ENCODE measurements around the gene GAGE12J.
"Not testable (repeated sequence)": the region's sequence is repeated elsewhere in the genome, so short reads cannot be mapped to it uniquely, and the experiment has no call there.

Gene GAGE12J

DNA sequence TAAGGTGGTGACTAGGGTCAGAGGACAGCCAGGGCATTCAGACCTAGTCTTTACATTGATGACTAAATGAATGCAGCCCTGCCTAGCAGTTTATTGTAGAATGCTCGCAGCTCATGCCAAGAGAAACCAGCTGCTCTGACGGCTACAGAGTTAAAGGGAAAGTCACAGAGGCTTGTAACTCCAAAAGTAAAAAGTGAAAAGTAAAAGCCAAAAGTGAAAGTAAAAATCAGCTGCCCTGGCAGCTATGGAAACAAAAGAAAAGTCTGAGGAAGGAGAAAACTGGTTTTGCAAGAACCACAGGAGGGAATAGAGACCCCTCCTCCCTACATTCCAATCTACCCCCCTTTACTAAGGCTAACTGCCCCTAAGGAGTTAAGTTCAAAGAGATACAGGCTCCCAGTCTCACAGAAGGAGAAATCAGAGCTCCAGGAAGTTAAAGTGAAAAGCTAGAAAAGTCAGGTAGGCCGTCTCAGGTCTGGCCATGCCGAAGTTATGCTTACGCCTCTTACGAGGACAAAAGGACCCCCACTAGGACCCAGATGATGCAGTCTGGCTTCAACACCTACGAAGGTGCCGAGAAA is 12.3 kb upstream of the GAGE12J start:
- no peak for DNase-seq (ENCODE audit: low read depth in 1 of 2, low spot score in 1 of 2)

- DNase-seq (ENCODE audit: low read depth in 1 of 2, low spot score in 1 of 2) = no peak
Measured at GRCh38 chrX:49310371-49310770, 11.5 kb upstream of the GAGE12J start.

GRCh38 chrX:49312176-49312575 is 9.7 kb upstream of the GAGE12J start:
- no peak for DNase-seq (ENCODE audit: low read depth in 1 of 2, low spot score in 1 of 2)

DNA sequence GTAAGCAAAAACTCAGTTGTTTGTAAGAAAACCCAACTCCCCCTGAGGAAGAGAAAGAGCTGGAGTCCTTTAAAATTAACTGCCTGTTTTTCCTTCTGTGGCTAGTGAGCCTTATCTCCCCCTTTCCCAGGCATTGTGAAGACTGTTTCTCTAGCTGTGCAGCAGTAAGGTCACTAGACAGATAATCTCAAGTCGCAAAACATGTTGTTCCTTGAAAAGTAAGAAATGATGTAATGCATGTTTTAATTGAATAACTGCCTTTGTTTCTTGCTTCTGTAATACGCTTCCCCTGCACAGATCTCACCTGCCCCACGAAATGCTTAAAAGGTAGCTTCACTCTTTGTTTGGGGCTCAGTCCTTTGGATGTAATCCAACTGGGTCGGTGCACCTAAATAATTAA is 5.8 kb upstream of the GAGE12J start:
- DNase-seq (ENCODE audit: low read depth in 1 of 2, low spot score in 1 of 2) = no peak

DNA sequence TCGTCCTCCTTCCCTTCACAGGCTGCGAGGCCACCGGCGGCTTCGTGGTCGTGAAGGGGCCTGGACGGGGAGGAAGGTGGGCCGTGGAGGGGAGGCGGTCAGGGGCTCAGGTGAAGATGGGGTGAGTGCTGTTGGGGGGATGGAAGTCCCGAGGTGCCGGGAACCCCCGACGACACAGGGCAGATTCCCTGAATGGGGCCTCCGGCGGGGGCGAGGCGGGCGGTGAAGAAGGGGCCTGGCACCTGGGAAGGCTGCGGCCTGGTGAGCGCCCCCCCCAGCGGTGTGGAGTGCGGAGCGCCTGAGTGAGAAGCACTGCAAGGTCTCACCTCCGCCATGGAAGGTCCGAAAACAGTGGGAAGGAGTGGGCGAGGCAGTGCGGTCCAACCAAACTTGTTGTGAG is 429 bp downstream of the GAGE12J start:
- DNase-seq (ENCODE audit: low read depth in 1 of 2, low spot score in 1 of 2) = not testable (repeated sequence)

GRCh38 chrX:49323735-49324134 is 1.9 kb downstream of the GAGE12J start:
- not testable (repeated sequence) for DNase-seq (ENCODE audit: low read depth in 1 of 2, low spot score in 1 of 2)

- DNase-seq (ENCODE audit: low read depth in 1 of 2, low spot score in 1 of 2) = not testable (repeated sequence)
Measured at GRCh38 chrX:49330421-49330820, 8.6 kb downstream of the GAGE12J start.

- DNase-seq (ENCODE audit: low read depth in 1 of 2, low spot score in 1 of 2) = not testable (repeated sequence)
Measured at GRCh38 chrX:49331282-49331681, 9.4 kb downstream of the GAGE12J start, which contains the start of gene GAGE13. TSS of gene GAGE13 (plus strand) at chrX:49331582. CDS start at chrX:49332738, 1,156 bp downstream.

- DNase-seq (ENCODE audit: low read depth in 1 of 2, low spot score in 1 of 2) = not testable (repeated sequence)
Measured at GRCh38 chrX:49331841-49332240, 10.0 kb downstream of the GAGE12J start.

GRCh38 chrX:49341449-49341848 is 19.6 kb downstream of the GAGE12J start:
- not testable (repeated sequence) for DNase-seq (ENCODE audit: low read depth in 1 of 2, low spot score in 1 of 2)

DNA sequence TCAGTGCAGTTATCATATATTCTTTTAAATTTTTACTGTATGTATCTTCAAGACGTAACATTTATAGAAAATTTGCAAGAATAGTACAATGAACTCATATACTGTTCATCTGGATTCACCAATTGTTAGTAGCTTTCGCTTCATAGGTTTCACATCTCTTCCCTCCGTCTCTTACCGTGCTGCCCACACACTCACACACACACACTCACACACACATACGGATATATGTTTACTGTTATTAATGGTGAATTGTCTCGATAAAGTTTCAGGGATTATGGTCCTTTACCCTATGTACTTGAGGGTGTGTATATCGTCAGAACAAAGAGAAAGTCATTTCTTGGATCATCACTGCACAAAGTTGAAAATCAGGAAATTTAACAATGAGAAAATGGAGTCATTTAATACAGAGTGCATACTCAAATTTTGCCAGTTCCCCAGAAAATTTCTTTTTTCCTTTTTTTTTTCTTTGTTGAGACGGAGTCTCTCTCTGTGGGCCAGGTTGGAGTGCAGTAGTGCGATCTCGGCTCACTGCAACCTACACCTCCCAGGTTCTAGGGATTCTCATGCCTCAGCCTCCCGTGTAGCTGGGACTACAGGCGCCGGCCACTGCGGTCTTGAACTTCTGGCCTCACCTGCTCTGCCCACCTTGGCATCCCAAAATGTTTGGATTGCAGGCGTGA is 22.8 kb downstream of the GAGE12J start:
- not testable (repeated sequence) for DNase-seq (ENCODE audit: low read depth in 1 of 2, low spot score in 1 of 2)

DNA sequence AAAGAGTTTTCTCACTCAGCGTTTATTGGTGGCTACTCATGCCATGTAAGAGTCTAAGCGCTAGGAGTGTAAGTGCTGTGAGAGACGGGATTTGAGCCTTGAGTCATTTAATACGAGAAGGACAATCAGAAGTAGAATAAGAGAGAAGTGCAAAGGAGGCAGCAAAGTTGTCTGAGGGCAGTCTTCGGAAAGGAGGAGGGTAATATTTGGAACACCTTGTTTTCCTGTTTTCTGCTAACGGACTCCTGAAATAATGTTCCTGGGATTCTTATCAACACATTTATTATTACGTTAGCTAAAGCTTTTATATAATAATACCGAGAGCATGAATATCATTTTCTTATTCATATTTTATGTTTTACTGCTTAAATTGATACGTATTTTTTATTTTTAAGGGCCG is 23.6 kb downstream of the GAGE12J start:
- DNase-seq (ENCODE audit: low read depth in 1 of 2, low spot score in 1 of 2) = not testable (repeated sequence)

GRCh38 chrX:49346150-49346549 is 24.3 kb downstream of the GAGE12J start:
- not testable (repeated sequence) for DNase-seq (ENCODE audit: low read depth in 1 of 2, low spot score in 1 of 2)
